HL-60/S4 treated with retinoic acid at 250 ng/mL for 4 days and 3 days (cell line): ENCODE results near the gene WDR7.

Experiments used
- in situ Hi-C: fragments of 300-500 bp; cut with MboI; formaldehyde crosslinking; loops from 2 replicates; pipeline ENCODE4 v1.7.0; 2022; ENCODE audit warnings: low sequenced_read_pairs

Gene WDR7

GRCh38 chr18:56650944-56651770 lies at the start of gene WDR7:
TSS of gene WDR7 (plus strand) at chr18:56651359. CDS start at chr18:56672516, 21,157 bp downstream.
- in situ Hi-C loops = no loop called here

GRCh38 chr18:56606618-56607017 lies 44.5 kb upstream of the WDR7 start:
- in situ Hi-C loops = no loop called here

- in situ Hi-C loops = no loop called here
Observed at GRCh38 chr18:56615738-56616520, 35.2 kb upstream of the WDR7 start.

- in situ Hi-C loops = no loop called here
Observed at GRCh38 chr18:56627991-56628390, 23.2 kb upstream of the WDR7 start.

GRCh38 chr18:56632070-56633022 lies 18.8 kb upstream of the WDR7 start:
- in situ Hi-C loops = no loop called here

GRCh38 chr18:56635007-56635406 lies 16.2 kb upstream of the WDR7 start:
- in situ Hi-C loops = no loop called here

GRCh38 chr18:56637176-56637575 lies 14.0 kb upstream of the WDR7 start:
- in situ Hi-C loops = no loop called here

- in situ Hi-C loops = no loop called here
Observed at GRCh38 chr18:56637711-56638231, 13.4 kb upstream of the WDR7 start.

- in situ Hi-C loops = no loop called here
Observed at GRCh38 chr18:56638232-56639103, 12.7 kb upstream of the WDR7 start, which contains the start of gene TXNL1. TSS of gene TXNL1 (minus strand) at chr18:56638592. CDS start at chr18:56638440, 152 bp downstream.

- in situ Hi-C loops = no loop called here
Observed at GRCh38 chr18:56639104-56639381, 12.1 kb upstream of the WDR7 start.

GRCh38 chr18:56639571-56639970 lies 11.6 kb upstream of the WDR7 start:
- in situ Hi-C loops = no loop called here

- in situ Hi-C loops = no loop called here
Observed at GRCh38 chr18:56641714-56642337, 9.3 kb upstream of the WDR7 start.

- in situ Hi-C loops = no loop called here
Observed at GRCh38 chr18:56643381-56643780, 7.8 kb upstream of the WDR7 start.

GRCh38 chr18:56645415-56646016 lies 5.6 kb upstream of the WDR7 start:
- in situ Hi-C loops = no loop called here

- in situ Hi-C loops = no loop called here
Observed at GRCh38 chr18:56647071-56647470, 4.1 kb upstream of the WDR7 start.

GRCh38 chr18:56647951-56648893 lies 2.9 kb upstream of the WDR7 start:
- in situ Hi-C loops = no loop called here

GRCh38 chr18:56649996-56650395 lies 1.2 kb upstream of the WDR7 start:
- in situ Hi-C loops = no loop called here

- in situ Hi-C loops = no loop called here
Observed at GRCh38 chr18:56651771-56652092, 573 bp downstream of the WDR7 start.
